Suprapubic skin (tissue), 3 donors: ENCODE measurements around the gene SCAND1.

Experiments used
- CTCF ChIP-seq, 2 donors: fragments of 200-600 bp in 1 of 2; fragments of 450-650 bp in 1 of 2; sonication (generic) in 1 of 2; IDR thresholded peaks; one replicate each; pipeline ENCODE4 v1.5.1; 2016 to 2019; ENCODE audit warnings: antibody characterized with exemption in 2 of 2, mild to moderate bottlenecking in 1 of 2, moderate library complexity in 1 of 2
- EP300 ChIP-seq: sonication (generic); formaldehyde crosslinking; IDR thresholded peaks from one replicate; pipeline ENCODE4 v1.6.1; 2017; ENCODE audit warnings: antibody characterized with exemption
- POLR2A ChIP-seq, 2 donors: fragments of 450-650 bp; IDR thresholded peaks; one replicate each; pipeline ENCODE4 v1.6.1; 2017; ENCODE audit warnings: antibody characterized with exemption in 2 of 2, mild to moderate bottlenecking in 2 of 2, moderate library complexity in 2 of 2

GRCh38 chr20:35979544-35979943, 25.2 kb upstream of the SCAND1 start:
- TF ChIP-seq EP300 (no peak), CTCF (IDR thresholded peaks at IDR 0.05) (no peak), POLR2A (IDR thresholded peaks at IDR 0.05) (no peak)
